G401.6 (cell line): Measurements from ENCODE around the gene OR5AU1.

Experiments used
- FAIRE-seq: peaks from 2 replicates; lab custom pipeline; 2012; peaks lifted over from hg19 to GRCh38; lab: Jason Lieb, UNC

The OR5AU1 gene

DNA sequence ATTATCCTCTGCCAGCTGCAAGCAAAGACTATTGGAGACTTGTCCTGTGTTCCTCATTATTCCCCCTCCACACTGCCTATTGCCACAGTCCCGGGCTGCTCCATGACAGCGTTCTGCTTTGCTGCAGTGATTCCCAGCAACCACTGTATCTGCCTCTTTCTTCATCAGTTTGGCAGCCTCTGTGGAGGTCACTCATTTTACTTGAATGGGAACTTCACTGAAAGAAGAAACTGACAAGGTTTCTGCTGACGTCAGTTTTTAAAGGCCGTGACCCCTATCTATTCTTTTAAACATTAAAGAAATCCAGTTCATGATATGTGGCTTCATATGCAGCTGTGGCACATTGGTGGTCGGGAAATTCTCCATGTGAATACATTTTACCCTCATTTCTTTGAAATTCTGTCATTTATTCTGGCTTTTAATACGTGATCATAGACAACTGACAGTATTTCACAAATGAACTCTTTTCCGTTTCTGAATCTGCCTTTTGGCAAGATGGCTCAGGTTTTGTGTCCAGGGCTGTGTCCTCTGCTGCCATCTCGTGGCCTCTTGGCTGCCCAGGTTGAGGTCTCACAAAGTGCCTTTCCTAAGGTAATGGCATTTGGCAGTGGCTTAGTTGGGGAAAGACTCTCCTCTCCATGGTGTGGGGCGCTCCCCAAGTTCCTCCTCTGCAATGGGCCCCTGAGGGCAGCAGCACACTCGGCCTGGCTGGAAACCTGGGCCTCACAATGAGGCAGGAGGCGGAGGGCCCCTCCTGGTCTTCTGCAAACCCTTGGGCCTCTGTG, 49.2 kb downstream of the OR5AU1 start:
- peak; percentile 47 for FAIRE-seq

DNA sequence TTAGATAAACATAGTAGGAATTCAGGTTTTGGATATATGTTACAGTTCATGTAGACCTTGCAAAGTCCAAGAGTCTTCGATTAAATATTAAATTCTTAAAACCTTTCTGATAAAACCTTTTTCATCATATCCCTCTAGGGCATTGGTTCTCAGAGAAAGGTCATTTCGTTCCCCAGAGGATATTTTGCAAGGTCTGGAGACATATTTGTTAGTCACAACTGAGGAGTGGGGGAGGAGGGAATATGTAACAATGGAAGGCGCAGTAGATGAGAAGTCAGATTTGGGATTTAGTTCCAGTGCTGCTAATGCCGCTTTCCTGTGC, 49.7 kb downstream of the OR5AU1 start:
- FAIRE-seq: no peak

DNA sequence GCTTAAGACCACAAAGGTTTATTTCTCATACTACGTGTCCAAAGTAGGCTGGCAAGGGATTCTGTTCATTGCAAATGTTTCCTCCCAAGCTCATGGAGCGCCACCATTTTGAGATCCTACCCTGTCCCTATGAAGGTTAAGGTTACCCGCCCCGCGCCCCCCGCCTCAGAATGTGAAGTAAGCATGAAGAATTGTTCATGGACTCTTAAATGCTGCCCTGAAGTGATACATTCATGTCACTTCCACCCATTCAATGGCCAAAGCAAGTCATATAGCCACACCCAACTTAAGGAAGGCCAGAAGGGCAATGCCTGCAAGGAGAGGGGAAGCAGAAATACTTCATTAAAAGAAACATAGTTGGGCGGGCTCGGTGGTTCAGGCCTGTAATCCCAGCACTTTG, 50.8 kb downstream of the OR5AU1 start:
- FAIRE-seq: no peak
